NCI-H2107 (cell line): Measurements from ENCODE around the gene TMEM116.
A peak's percentile ranks its signal among the peaks of the same experiment; 100 is the strongest.
"Not testable (repeated sequence)": the region's sequence is repeated elsewhere in the genome, so short reads cannot be mapped to it uniquely, and the experiment has no call there.

ENCODE experiments used
- DNase-seq: peaks from one replicate; lab custom pipeline; 2025; lab: John Stamatoyannopoulos, UW

Gene TMEM116

GRCh38 chr12:112012775-112013600 lies at the start of gene TMEM116, which contains the start of gene ERP29:
Gene TMEM116, minus strand, starts transcription at chr12:112013165. Its CDS starts 7,895 bp downstream, at chr12:112005270.
Gene ERP29, plus strand, starts transcription at chr12:112013426. Its CDS starts 40 bp downstream, at chr12:112013466.
- DNase-seq, result peak; percentile 99

DNA sequence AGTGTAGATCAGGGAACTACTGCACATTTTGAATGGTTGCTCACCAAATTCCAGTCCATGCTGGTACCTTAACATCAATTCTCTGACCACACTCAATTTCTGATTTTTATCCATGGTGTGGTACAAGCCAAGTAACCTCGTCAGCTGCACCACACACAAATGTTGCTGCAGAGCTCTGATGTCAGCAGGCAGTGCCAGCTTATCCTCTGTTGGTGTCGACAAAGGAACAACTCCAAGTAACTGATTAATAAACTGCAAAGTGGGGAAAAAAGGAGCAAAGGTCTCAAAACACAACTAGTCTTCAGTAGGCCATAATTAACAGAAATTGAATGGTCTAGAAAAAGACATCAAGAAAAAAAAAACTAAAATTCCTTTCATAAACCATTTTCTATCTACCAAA lies 48.2 kb upstream of the TMEM116 start:
- DNase-seq, result no peak

GRCh38 chr12:112049351-112049750 lies 36.4 kb upstream of the TMEM116 start:
- DNase-seq, result no peak

- no peak for DNase-seq
Measured at GRCh38 chr12:112046003-112046402, 33.0 kb upstream of the TMEM116 start.

- not testable (repeated sequence) for DNase-seq
Measured at GRCh38 chr12:112036614-112037013, 23.6 kb upstream of the TMEM116 start.

GRCh38 chr12:112035219-112035785 lies 22.3 kb upstream of the TMEM116 start:
- DNase-seq, result no peak

DNA sequence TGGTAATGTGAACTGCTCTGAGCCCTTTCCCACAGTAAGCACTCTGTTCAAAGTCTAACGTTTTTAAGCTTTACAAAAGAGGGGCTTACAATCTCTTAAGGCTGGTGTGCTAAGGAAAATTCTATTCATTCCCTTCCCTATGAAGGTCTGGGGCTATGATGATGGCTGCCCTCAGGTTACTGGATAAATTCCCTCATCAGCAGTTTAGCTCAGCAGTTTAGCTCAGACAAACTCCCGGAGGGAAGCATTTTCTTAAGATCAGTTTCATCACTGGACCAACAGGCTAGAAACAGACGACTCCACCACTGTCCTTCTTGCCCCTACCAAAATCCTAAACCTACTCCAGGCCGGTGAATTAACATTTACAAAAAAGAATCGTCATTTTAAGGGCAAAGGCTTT lies 19.3 kb upstream of the TMEM116 start:
- no peak for DNase-seq

DNA sequence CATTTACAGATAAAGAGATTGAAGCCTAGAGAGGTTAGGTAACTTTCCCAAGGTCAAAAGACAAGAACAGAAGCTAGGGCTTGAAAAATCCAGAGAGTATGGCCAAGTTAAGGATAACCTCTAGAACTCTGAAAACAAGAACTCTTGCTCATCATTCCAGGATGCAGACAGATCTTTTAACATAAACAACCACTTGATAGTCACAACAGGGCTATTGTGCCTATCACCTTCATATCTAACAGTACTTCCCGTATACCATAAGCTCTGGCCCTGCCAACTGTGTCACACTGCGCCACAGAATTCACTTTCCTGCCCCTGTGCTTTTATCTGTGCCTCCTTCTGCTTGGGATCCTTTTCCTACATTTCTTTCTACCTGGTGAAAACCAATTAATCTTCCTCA lies 18.5 kb upstream of the TMEM116 start:
- DNase-seq, result no peak

DNA sequence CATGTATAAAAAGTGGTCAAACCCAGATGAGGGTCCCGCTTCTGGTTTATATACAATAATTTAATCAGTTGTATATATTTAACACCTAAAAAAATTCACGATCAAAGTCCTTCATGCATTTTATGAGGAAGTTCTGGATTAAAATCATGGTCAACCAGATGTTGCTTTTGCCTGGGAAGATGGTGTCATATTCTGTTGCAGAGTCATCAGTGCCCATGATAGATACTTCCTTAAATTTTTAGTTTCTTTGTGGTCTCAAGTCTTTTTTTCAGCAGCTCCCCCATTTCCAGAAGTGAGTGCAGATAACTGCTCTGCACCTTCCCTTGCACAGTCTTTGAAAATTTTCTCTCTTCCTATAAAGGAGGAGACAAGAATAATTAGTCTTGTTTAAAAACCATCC lies 16.3 kb upstream of the TMEM116 start:
- no peak for DNase-seq

GRCh38 chr12:112025808-112026375 lies 12.9 kb upstream of the TMEM116 start:
- no peak for DNase-seq

DNA sequence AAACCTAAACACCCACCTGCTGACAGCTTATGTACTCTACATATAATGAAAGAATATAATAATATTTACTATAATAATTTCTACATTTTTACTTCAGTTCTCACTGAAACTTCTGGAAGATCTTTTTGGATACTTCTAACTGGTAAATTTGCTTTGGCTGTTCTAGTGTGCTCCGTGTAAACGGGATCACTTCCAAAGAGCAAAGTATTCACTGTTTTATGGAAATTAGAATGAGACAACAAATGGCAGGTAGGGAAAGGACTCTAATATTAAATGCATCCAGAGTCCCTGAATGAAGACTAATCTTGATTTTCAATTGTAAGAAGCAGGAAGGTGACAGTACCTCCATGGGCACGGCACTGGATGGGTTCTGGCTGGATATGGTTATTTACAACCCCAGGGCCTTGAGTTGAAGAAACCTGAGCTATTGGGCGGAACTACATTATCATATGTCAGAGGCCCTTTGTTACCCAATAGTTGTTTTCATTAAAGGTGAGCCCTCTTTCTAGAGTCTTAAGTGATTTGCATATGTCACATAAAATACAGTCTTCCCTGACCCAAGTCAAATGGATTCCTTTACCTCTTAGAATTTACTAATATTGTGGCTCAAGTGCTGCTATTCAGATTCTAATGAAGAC lies 10.9 kb upstream of the TMEM116 start:
- no peak for DNase-seq

DNA sequence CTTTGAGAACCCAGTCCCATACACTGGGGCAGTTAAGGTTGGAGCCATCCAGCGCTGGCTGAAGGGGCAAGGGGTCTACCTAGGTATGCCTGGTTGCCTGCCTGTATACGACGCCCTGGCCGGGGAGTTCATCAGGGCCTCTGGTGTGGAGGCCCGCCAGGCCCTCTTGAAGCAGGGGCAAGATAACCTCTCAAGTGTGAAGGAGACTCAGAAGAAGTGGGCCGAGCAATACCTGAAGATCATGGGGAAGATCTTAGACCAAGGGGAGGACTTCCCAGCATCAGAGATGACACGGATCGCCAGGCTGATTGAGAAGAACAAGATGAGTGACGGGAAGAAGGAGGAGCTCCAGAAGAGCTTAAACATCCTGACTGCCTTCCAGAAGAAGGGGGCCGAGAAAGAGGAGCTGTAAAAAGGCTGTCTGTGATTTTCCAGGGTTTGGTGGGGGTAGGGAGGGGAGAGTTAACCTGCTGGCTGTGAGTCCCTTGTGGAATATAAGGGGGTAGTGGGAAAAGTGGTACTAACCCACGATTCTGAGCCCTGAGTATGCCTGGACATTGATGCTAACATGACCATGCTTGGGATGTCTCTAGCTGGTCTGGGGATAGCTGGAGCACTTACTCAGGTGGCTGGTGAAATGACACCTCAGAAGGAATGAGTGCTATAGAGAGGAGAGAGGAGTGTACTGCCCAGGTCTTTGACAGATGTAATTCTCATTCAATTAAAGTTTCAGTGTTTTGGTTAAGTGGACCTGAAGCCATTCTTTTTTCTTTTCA lies 9.5 kb upstream of the TMEM116 start:
- no peak for DNase-seq

- no peak for DNase-seq
Measured at GRCh38 chr12:112020947-112021457, 8.0 kb upstream of the TMEM116 start.

DNA sequence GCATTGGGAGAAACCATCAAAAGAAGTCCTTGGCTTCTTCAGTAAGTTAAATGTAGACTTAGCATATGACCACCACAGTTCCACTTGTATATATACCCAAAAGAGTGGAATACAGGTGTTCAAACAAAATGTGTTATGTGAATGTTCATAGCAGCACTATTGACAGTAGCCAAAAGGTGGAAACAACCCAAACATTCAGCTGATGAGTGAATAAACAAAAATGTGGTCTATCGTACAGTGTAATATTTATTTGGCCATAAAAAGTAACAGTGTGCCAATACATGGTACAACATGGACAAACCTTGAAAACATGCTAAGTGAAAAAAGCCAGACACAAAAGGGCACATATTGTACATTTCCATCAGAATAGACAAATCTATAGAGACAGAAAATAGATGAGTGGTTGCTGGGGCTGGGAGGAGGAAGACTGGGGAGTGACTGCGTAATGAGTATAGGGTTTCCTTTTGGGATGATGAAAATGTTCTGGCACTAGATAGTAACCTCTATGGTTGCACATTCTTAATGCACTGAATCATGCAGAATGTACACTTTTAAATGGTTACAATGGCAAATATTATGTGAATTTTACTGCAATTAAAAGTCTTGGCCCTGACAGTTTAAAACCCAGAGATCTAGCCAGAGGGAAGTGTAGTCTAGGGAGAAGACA lies 5.7 kb upstream of the TMEM116 start:
- no peak for DNase-seq

GRCh38 chr12:112017041-112017440 lies 4.1 kb upstream of the TMEM116 start:
- no peak for DNase-seq

GRCh38 chr12:112015938-112016337 lies 3.0 kb upstream of the TMEM116 start:
- DNase-seq, result no peak

- peak; percentile 70 for DNase-seq
Measured at GRCh38 chr12:112013601-112014402, 837 bp upstream of the TMEM116 start.

DNA sequence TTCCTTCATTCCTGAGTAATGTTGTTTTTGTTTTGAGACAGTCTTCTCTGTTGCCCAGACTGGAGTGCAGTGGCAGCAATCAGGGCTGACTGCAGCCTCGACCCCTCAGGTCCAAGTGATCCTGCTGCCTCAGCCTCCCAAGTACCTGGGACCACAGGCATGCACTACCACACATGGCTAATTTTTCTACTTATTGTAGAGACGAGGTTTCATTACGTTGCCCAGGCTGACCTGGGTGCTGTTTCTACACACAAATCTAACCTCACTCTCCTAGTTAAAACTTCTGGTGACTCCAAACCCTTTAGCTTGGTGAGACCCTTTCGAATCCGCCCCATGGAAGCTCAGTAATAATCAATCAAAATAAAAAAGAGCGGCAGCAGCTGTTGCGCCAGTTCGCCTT lies 1.3 kb downstream of the TMEM116 start:
- no peak for DNase-seq

GRCh38 chr12:112010415-112011344 lies 2.3 kb downstream of the TMEM116 start:
- DNase-seq, result no peak
